ENCODE results near the gene ADAMTS12. TPM values are rescaled to one million over a fixed set of nuclear protein-coding genes. Genes with fewer than 3 reads are reported as not detected.

ADAMTS12 gene
- total RNA-seq, 2 experiments from 2014 or later = not detected

DNA sequence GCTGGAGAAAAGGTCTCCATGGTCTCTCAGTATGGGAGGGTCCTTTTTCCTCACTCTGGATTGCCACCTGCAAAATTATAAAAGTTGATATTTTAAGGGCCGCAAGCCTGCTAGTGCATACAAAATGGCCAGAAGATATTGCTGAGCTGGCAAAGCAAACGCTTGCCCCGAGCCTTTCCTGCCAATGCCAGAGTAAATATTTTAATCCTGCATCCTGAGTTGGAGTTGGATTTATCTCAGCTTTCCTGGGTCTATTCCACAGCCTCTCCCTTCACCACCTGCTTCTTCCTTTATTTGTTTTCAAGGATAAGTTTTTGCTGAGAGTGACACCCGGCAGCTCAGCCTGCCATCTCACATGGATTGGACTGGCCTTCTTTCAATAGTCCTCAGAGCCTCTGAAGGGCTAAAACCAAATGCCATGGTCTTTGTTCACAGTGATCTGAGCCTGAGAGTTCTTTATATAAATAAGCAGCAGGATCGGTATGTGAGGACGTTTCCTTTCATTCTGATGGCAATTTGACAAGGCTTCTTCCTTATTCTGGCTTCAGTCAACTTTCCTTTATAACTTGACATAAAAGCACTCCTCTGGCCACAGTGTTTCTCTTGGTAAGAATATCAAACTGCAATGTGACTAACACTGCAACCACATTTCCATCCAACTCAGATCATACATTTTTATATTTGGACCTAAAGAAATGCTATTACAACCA is 170.1 kb downstream of the ADAMTS12 start:
- no peaks in the 10 kb centered on the region for H3K4me1 ChIP-seq (ENCODE audit: insufficient read depth, low read length, poor library complexity, severe bottlenecking)
- no peak overlapping the region for H3K4me2 ChIP-seq (ENCODE audit: low read length)
- no peak for DNase-seq (ENCODE audit: low spot score)
- no peak overlapping the region for H3K27ac ChIP-seq (ENCODE audit: low read depth, low read length, poor library complexity, severe bottlenecking)
- intact Hi-C loops (cut with micrococcal nuclease; ENCODE audit: unreplicated experiment) = no loop called here
- BruUV-seq (replicated peaks) = no TSS peak
- no peak overlapping the region for H3K4me3 ChIP-seq (ENCODE audit: low read depth, low read length, poor library complexity, severe bottlenecking)
- no peak for TF ChIP-seq EZH2phosphoT487 (IDR thresholded peaks at IDR 0.05; ENCODE audit: borderline replicate concordance, low read depth, low read length)
- TF ChIP-seq, protein P1, sequence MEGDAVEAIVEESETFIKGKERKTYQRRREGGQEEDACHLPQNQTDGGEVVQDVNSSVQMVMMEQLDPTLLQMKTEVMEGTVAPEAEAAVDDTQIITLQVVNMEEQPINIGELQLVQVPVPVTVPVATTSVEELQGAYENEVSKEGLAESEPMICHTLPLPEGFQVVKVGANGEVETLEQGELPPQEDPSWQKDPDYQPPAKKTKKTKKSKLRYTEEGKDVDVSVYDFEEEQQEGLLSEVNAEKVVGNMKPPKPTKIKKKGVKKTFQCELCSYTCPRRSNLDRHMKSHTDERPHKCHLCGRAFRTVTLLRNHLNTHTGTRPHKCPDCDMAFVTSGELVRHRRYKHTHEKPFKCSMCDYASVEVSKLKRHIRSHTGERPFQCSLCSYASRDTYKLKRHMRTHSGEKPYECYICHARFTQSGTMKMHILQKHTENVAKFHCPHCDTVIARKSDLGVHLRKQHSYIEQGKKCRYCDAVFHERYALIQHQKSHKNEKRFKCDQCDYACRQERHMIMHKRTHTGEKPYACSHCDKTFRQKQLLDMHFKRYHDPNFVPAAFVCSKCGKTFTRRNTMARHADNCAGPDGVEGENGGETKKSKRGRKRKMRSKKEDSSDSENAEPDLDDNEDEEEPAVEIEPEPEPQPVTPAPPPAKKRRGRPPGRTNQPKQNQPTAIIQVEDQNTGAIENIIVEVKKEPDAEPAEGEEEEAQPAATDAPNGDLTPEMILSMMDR (conservative IDR thresholded peaks at IDR 0.05; ENCODE audit: low read length) = no peak
- POLR2A ChIA-PET = no interaction called here
- H4K20me1 ChIP-seq (ENCODE audit: insufficient read depth, low read length) = no peaks in the 10 kb centered on the region
- CTCF ChIA-PET (ENCODE audit: unreplicated experiment) = no interaction called here
- no peaks in the 10 kb centered on the region for H3K79me2 ChIP-seq (ENCODE audit: insufficient read depth, low read depth, low read length)
- no peak overlapping the region for H2AFZ ChIP-seq (ENCODE audit: low read length)
- no peaks in the 10 kb centered on the region for H3K36me3 ChIP-seq (ENCODE audit: insufficient read depth, low read length)
- H3K9me3 ChIP-seq (ENCODE audit: low read length) = no peaks in the 10 kb centered on the region
- H3K9me2 ChIP-seq (ENCODE audit: insufficient read depth, low read length) = no peaks in the 10 kb centered on the region

DNA sequence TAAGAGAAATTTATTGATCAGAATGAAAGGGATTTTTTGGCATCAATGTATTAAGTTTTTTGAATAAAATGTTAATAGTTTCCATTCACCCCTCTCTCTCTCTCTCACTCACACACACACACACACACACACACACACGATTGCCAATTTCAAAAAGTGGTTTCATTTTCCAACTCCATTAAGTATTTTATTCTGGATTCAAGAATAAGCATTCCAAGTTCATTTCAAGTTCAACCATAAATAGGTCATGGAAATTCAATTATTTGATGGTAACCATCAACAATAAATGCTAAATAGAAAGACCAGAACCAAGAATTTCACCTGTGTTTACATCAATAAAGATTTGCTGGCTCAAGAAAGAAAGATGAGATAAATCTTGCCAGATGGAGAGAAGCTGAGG is 171.6 kb downstream of the ADAMTS12 start:
- CTCF ChIA-PET (ENCODE audit: unreplicated experiment) = no interaction called here
- no TSS peak for BruUV-seq (replicated peaks)
- POLR2A ChIA-PET = no interaction called here
- H3K79me2 ChIP-seq (ENCODE audit: insufficient read depth, low read depth, low read length) = no peaks in the 10 kb centered on the region
- no peak overlapping the region for H3K4me3 ChIP-seq (ENCODE audit: low read depth, low read length, poor library complexity, severe bottlenecking)
- H4K20me1 ChIP-seq (ENCODE audit: insufficient read depth, low read length) = no peaks in the 10 kb centered on the region
- H3K4me2 ChIP-seq (ENCODE audit: low read length) = no peak overlapping the region
- intact Hi-C loops (cut with micrococcal nuclease; ENCODE audit: unreplicated experiment) = no loop called here
- no peak overlapping the region for H2AFZ ChIP-seq (ENCODE audit: low read length)
- H3K9me2 ChIP-seq (ENCODE audit: insufficient read depth, low read length) = no peaks in the 10 kb centered on the region
- no peaks in the 10 kb centered on the region for H3K36me3 ChIP-seq (ENCODE audit: insufficient read depth, low read length)
- no peak overlapping the region for H3K27ac ChIP-seq (ENCODE audit: low read depth, low read length, poor library complexity, severe bottlenecking)
- H3K4me1 ChIP-seq (ENCODE audit: insufficient read depth, low read length, poor library complexity, severe bottlenecking) = no peaks in the 10 kb centered on the region
- TF ChIP-seq, protein P1 (conservative IDR thresholded peaks at IDR 0.05; ENCODE audit: low read length) = no peak
- no peak for TF ChIP-seq EZH2phosphoT487 (IDR thresholded peaks at IDR 0.05; ENCODE audit: borderline replicate concordance, low read depth, low read length)
- DNase-seq (ENCODE audit: low spot score) = no peak
- no peaks in the 10 kb centered on the region for H3K9me3 ChIP-seq (ENCODE audit: low read length)

DNA sequence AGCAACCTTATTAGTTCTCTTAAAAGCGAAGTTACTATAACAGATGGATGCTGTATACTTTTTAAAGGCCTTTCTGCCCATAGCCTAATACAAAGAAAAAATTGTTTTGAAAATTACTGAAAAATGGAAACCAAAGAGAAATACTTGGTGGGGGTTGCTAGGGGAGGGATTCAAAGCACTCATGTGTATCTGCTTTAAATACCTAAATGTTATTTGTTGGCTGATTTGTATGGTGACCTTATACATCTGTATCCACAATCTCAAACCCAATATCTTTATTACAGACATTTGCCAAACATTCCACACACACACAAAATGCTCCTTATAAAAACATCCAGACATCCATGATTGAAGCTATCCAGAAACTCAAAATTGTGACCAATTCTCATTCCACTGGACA is 172.0 kb downstream of the ADAMTS12 start:
- H3K4me3 ChIP-seq (ENCODE audit: low read depth, low read length, poor library complexity, severe bottlenecking) = no peak overlapping the region

More for the DNA sequence above, 172.0 kb downstream of the ADAMTS12 start:
- H3K9me3 ChIP-seq (ENCODE audit: low read length) = no peaks in the 10 kb centered on the region
- intact Hi-C loops (cut with micrococcal nuclease; ENCODE audit: unreplicated experiment) = loop anchor here (10.0 kb wide), 1 partner anchor 55 kb away; no protein-coding TSS in a partner anchor
- no peaks in the 10 kb centered on the region for H3K4me1 ChIP-seq (ENCODE audit: insufficient read depth, low read length, poor library complexity, severe bottlenecking)
- no peak for DNase-seq (ENCODE audit: low spot score)
- H2AFZ ChIP-seq (ENCODE audit: low read length) = no peak overlapping the region
- no peak overlapping the region for H3K4me2 ChIP-seq (ENCODE audit: low read length)
- no peaks in the 10 kb centered on the region for H4K20me1 ChIP-seq (ENCODE audit: insufficient read depth, low read length)
- H3K79me2 ChIP-seq (ENCODE audit: insufficient read depth, low read depth, low read length) = no peaks in the 10 kb centered on the region
- H3K36me3 ChIP-seq (ENCODE audit: insufficient read depth, low read length) = no peaks in the 10 kb centered on the region
- TF ChIP-seq EZH2phosphoT487 (IDR thresholded peaks at IDR 0.05; ENCODE audit: borderline replicate concordance, low read depth, low read length) = no peak
- no TSS peak for BruUV-seq (replicated peaks)
- POLR2A ChIA-PET = no interaction called here
- CTCF ChIA-PET (ENCODE audit: unreplicated experiment) = no interaction called here
- no peaks in the 10 kb centered on the region for H3K9me2 ChIP-seq (ENCODE audit: insufficient read depth, low read length)
- no peak overlapping the region for H3K27ac ChIP-seq (ENCODE audit: low read depth, low read length, poor library complexity, severe bottlenecking)

All from OCI-LY7 (cell line).